Body of pancreas (tissue), 4 donors: Measurements from ENCODE around the gene NECTIN2. TPM values are rescaled to one million over a fixed set of nuclear protein-coding genes. Genes with fewer than 3 reads are reported as not detected.
A peak's percentile ranks its signal among the peaks of the same experiment; 100 is the strongest.

Experiments used
- ATAC-seq: fragments of 150-250 bp; one replicate; pipeline ENCODE4 v1.9.1; 2016
- DNase-seq, 4 donors: peaks; one replicate each; pipeline ENCODE4 v3.0.0-alpha.2; 2019
- H3K27ac ChIP-seq, 4 donors: fragments of 200-600 bp; sonication (generic); 1 replicate in 3 of 4; 2 replicates in 1 of 4; pipeline versions ENCODE4 v1.5.1 to v1.6.1; 2016 to 2019; ENCODE audit warnings: mild to moderate bottlenecking in 1 of 4, mixed read lengths in 1 of 4, moderate library complexity in 1 of 4
- H3K27me3 ChIP-seq, 2 donors: fragments of 200-600 bp; sonication (generic); one replicate each; pipeline ENCODE4 v1.6.0; 2016; ENCODE audit warnings: mild to moderate bottlenecking in 1 of 2
- H3K36me3 ChIP-seq, 2 donors: fragments of 200-600 bp; sonication (generic); replicated peaks in 1 of 2; 2 replicates each; pipeline ENCODE4 v1.5.1; 2016; ENCODE audit warnings: low read depth in 2 of 2; ENCODE audit not compliant: insufficient read depth in 1 of 2
- H3K4me1 ChIP-seq: fragments of 200-600 bp; sonication (generic); one replicate; pipeline ENCODE4 v1.6.0; 2016
- H3K4me3 ChIP-seq, 2 donors: fragments of 200-600 bp; sonication (generic); 1 replicate in 1 of 2; 2 replicates in 1 of 2; pipeline ENCODE4 v1.5.1; 2016 to 2019
- H3K9me3 ChIP-seq, 3 donors: fragments of 200-600 bp; sonication (generic); 1 replicate in 2 of 3; 2 replicates in 1 of 3; pipeline ENCODE4 v1.5.1; 2016
- POLR2A ChIP-seq, 3 donors: fragments of 450-650 bp; IDR thresholded peaks; one replicate each; pipeline ENCODE4 v1.6.1; 2016; ENCODE audit warnings: antibody characterized with exemption in 3 of 3, mild to moderate bottlenecking in 2 of 3
- WGBS, 2 donors: methylation state at CpG; one replicate each; pipeline ENCODE4 v1.1.5; 2017; 5-methylcytosine and 5-hydroxymethylcytosine counted together
- intact Hi-C: fragments of 100-400 bp; cut with DNase I; formaldehyde crosslinking; loops from one replicate; pipeline ENCODE4 v1.15.1; 2023
- total RNA-seq, 2 donors: library from RNA; depleted of rRNA; stranded (reverse); fragments of >200 nt; gene quantifications; one replicate each; pipeline ENCODE4 v1.1.0, GENCODE V29; 2016
- TF ChIP-seq, protein P1 (sequence below), 7 experiments: fragments of 450-650 bp in 4 of 7; fragments of 200-600 bp in 3 of 7; sonication (generic) in 3 of 7; IDR thresholded peaks; one replicate each; pipeline ENCODE4 v1.5.1; 2016 to 2019; ENCODE audit warnings: antibody characterized with exemption in 7 of 7

The NECTIN2 gene
- total RNA-seq, 2 donors from 2014 or later: 54.0 to 137 TPM

DNA sequence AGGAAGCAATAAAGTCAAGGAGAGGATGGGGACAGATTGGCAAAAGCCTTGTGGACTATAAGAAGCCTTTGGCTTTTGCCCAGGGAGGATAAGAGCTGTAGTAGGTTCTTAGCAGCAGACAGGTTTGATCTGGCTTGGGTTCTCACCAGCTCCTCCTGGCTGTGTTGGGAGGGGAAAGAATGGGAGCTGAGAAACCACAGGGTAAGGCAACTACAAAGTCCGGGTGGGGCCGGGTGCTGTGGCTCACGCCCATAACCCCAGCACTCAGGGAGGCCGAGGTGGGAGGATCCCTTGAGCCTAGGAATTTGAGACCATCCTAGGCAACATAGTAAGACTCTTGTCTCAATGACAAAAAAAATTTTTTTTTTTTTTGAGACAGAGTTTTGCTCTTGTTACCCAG is 20.6 kb downstream of the NECTIN2 start:
- Histone ChIP-seq H3K27me3 (no peaks in the 10 kb centered on the region), H3K4me1 (no peaks in the 10 kb centered on the region), H3K4me3 (no peak overlapping the region), H3K27ac (no peak overlapping the region), H3K9me3 (no peaks in the 10 kb centered on the region), H3K36me3 (peaks cover 2% of the 10 kb centered on the region in 2 donors)
- TF ChIP-seq, protein P1, sequence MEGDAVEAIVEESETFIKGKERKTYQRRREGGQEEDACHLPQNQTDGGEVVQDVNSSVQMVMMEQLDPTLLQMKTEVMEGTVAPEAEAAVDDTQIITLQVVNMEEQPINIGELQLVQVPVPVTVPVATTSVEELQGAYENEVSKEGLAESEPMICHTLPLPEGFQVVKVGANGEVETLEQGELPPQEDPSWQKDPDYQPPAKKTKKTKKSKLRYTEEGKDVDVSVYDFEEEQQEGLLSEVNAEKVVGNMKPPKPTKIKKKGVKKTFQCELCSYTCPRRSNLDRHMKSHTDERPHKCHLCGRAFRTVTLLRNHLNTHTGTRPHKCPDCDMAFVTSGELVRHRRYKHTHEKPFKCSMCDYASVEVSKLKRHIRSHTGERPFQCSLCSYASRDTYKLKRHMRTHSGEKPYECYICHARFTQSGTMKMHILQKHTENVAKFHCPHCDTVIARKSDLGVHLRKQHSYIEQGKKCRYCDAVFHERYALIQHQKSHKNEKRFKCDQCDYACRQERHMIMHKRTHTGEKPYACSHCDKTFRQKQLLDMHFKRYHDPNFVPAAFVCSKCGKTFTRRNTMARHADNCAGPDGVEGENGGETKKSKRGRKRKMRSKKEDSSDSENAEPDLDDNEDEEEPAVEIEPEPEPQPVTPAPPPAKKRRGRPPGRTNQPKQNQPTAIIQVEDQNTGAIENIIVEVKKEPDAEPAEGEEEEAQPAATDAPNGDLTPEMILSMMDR (IDR thresholded peaks at IDR 0.05): no peak
- no peak for TF ChIP-seq POLR2A (IDR thresholded peaks at IDR 0.05)
- WGBS, 2 donors: 85 to 98% methylated on average over 4 of the region's 4 CpGs
- intact Hi-C loops: no loop called here
- DNase-seq (no peak), ATAC-seq (no peak)

DNA sequence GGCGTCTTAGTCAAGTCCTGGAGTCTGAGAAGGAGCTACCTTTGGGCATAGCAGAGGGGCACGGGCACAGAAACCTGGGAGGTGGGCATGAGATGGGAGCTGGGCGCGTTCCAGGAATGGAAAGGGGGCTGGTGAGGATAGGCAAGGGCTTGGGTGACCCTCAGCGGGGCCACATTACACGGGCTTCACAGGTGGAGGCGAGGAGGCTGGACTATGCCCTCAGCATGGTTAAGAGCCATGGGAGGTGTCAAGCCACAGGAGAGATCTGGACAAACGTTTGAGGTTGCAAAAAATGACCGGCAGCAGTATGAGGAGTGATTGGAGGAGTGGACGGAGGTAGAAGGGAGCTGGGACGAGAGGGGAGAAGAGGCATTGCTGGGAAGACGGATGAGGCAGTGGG is 21.5 kb downstream of the NECTIN2 start:
- TF ChIP-seq, protein P1 (IDR thresholded peaks at IDR 0.05): no peak
- no peak for TF ChIP-seq POLR2A (IDR thresholded peaks at IDR 0.05)
- DNase-seq: no peak
- no peaks in the 10 kb centered on the region for H3K27me3 ChIP-seq
- H3K27ac ChIP-seq: no peak overlapping the region
- intact Hi-C loops: no loop called here
- H3K4me3 ChIP-seq: no peak overlapping the region
- H3K9me3 ChIP-seq: no peaks in the 10 kb centered on the region
- ATAC-seq: no peak
- H3K36me3 ChIP-seq: peaks cover 3 to 6% of the 10 kb centered on the region in 2 donors
- no peaks in the 10 kb centered on the region for H3K4me1 ChIP-seq
- WGBS, 2 donors: 85 to 89% methylated on average over 12 of the region's 12 CpGs

DNA sequence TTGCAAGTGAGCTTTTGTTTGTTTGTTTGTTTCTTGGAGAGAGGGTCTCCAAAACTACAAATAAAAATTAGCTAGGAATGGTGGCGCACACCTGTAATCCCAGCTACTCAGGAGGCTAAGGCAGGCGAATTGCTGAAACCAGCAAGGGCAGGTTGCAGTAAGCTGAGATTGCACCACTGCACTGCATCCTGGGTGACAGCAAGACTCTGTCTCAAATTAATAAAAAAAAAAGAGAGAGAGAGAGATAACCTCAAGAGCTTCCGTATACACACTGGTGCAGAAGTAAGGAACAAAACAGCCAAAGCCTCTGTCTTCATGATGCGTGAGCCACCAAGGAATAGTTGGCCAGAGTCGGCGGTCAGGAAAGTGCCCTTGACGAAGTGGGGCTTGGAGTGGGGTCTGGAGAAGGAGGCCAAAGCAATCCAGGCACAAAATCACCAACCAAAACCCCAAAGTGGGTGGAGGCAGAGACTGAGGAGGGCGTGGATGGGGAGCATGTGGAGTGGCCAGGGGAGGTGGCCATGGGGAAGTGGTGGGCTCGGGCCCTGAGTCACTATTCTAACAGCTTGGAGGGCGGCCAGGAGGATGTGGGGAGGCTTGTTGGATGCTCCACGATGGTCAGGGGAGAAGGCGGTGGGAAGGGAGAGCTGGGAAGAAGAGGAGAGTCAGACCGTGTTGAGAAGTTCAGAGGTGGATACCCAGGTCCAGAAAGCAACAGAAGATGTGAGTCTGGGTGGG is 23.8 kb downstream of the NECTIN2 start:
- Histone ChIP-seq H3K36me3 (peaks cover 13 to 14% of the 10 kb centered on the region in 2 donors), H3K4me3 (no peak overlapping the region), H3K9me3 (no peaks in the 10 kb centered on the region), H3K4me1 (no peaks in the 10 kb centered on the region), H3K27ac (peak overlapping the region in 1 of 4 donors; percentile 63), H3K27me3 (no peaks in the 10 kb centered on the region)
- intact Hi-C loops: no loop called here
- 65 to 85% methylated on average over 13 of the region's 13 CpGs for WGBS, 2 donors
- no peak for TF ChIP-seq POLR2A (IDR thresholded peaks at IDR 0.05)
- TF ChIP-seq, protein P1 (IDR thresholded peaks at IDR 0.05): no peak
- no peak for ATAC-seq
- peak in 1 of 4 donors; percentile 72 for DNase-seq

DNA sequence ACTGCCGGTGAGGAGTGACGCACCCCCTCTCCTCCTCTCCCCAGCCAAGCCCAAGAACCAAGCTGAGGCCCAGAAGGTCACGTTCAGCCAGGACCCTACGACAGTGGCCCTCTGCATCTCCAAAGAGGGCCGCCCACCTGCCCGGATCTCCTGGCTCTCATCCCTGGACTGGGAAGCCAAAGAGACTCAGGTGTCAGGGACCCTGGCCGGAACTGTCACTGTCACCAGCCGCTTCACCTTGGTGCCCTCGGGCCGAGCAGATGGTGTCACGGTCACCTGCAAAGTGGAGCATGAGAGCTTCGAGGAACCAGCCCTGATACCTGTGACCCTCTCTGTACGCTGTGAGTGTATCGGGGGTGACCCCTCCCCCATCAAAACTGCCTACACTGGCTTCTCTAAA is 25.7 kb downstream of the NECTIN2 start:
- TF ChIP-seq POLR2A (IDR thresholded peaks at IDR 0.05): no peak
- Histone ChIP-seq H3K27ac (no peak overlapping the region), H3K4me1 (peaks cover 13% of the 10 kb centered on the region), H3K4me3 (no peak overlapping the region), H3K36me3 (peaks cover 13 to 17% of the 10 kb centered on the region in 2 donors), H3K27me3 (no peaks in the 10 kb centered on the region), H3K9me3 (no peaks in the 10 kb centered on the region)
- DNase-seq (no peak), ATAC-seq (no peak)
- 89 to 91% methylated on average over 7 to 8 of the region's 14 CpGs for WGBS, 2 donors
- intact Hi-C loops: no loop called here

DNA sequence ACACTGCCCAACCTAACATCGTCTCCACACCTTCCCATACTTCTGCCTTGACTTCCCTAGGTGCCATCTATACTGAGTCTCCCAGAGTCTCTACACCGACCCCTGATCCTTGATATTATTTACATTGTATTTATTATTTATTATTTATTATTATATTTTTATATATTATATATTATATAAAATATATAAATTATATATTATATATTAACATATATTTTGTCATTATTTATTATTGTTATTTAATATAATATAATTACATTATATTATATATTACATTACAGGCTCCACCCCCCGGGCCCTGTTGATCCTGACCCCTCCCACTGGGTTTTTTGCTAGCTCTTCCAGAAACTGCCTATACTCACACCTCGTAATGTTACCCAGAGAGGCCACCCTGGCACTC is 26.6 kb downstream of the NECTIN2 start:
- 84% methylated on average over 4 of the region's 4 CpGs for WGBS, 2 donors
- Histone ChIP-seq H3K4me3 (no peak overlapping the region), H3K9me3 (no peaks in the 10 kb centered on the region), H3K4me1 (peaks cover 13% of the 10 kb centered on the region), H3K27ac (no peak overlapping the region), H3K36me3 (peaks cover 13 to 17% of the 10 kb centered on the region in 2 donors), H3K27me3 (no peaks in the 10 kb centered on the region)
- no peak for TF ChIP-seq POLR2A (IDR thresholded peaks at IDR 0.05)
- TF ChIP-seq, protein P1 (IDR thresholded peaks at IDR 0.05): no peak
- DNase-seq: no peak
- intact Hi-C loops: no loop called here
- ATAC-seq: no peak
